Measurements from ENCODE around the gene SP4.
"Not testable (repeated sequence)": the region's sequence is repeated elsewhere in the genome, so short reads cannot be mapped to it uniquely, and the experiment has no call there.

SP4 gene

GRCh38 chr7:21532485-21532884 lies 104.6 kb downstream of the SP4 start:
- not testable (repeated sequence) for DNase-seq

GRCh38 chr7:21533646-21534045 lies 105.8 kb downstream of the SP4 start:
- not testable (repeated sequence) for DNase-seq

- not testable (repeated sequence) for DNase-seq
Observed at GRCh38 chr7:21536445-21537118, 108.7 kb downstream of the SP4 start.

GRCh38 chr7:21538936-21539495 lies 111.1 kb downstream of the SP4 start:
- DNase-seq, result no peak

- DNase-seq, result peak; percentile 26
Observed at GRCh38 chr7:21542891-21543527, 115.1 kb downstream of the SP4 start, which contains the start of gene DNAH11. Gene DNAH11, plus strand, starts transcription at chr7:21543039. Its CDS starts 207 bp downstream, at chr7:21543246.

GRCh38 chr7:21543528-21544302 lies 115.8 kb downstream of the SP4 start:
- DNase-seq, result peak; percentile 24

GRCh38 chr7:21544303-21544656 lies 116.4 kb downstream of the SP4 start:
- no peak for DNase-seq

GRCh38 chr7:21544715-21545114 lies 116.8 kb downstream of the SP4 start:
- no peak for DNase-seq

- DNase-seq, result no peak
Observed at GRCh38 chr7:21547501-21547900, 119.6 kb downstream of the SP4 start.

GRCh38 chr7:21548491-21548890 lies 120.6 kb downstream of the SP4 start:
- no peak for DNase-seq

- DNase-seq, result no peak
Observed at GRCh38 chr7:21550076-21550475, 122.2 kb downstream of the SP4 start.

GRCh38 chr7:21550821-21551531 lies 123.1 kb downstream of the SP4 start:
- DNase-seq, result peak; percentile 13

GRCh38 chr7:21562385-21562784 lies 134.5 kb downstream of the SP4 start:
- DNase-seq, result no peak
